Endothelial cell of umbilical vein (primary cell): ENCODE data around the gene SLC22A7. TPM values are rescaled to one million over a fixed set of nuclear protein-coding genes. Genes with fewer than 3 reads are reported as not detected.

Experiments
- BruUV-seq: library from RNA; stranded (reverse); fragments of 400-500 nt; replicated peaks from 2 replicates; lab custom pipeline; 2021; lab: Mats Ljungman, UMichigan
- CTCF ChIA-PET: fragments of 300-600, 350-600 bp; sonication (Branson Sonifier 250); formaldehyde crosslinking; loops from one replicate; lab custom pipeline; 2021; ENCODE audit warnings: antibody characterized with exemption, inconsistent platforms; lab: Charles Lee
- POLR2A ChIA-PET: fragments of 300-600, 350-600 bp; sonication (Branson Sonifier 250); formaldehyde crosslinking; loops from one replicate; lab custom pipeline; 2021; ENCODE audit warnings: antibody characterized with exemption, inconsistent platforms; lab: Charles Lee
- DNase-seq: peaks from one replicate; pipeline ENCODE4 v3.0.0-alpha.2; 2011; ENCODE audit warnings: low read depth, low spot score
- FAIRE-seq: peaks from 2 replicates; lab custom pipeline; 2011; peaks lifted over from hg19 to GRCh38; lab: Jason Lieb, UNC
- H2AFZ ChIP-seq: 2 replicates; pipeline ENCODE4 v1.6.0; 2012; ENCODE audit warnings: low read depth, low read length, control low read depth, inconsistent platforms
- H3K27ac ChIP-seq: 2 replicates; pipeline ENCODE4 v1.5.1; 2011; ENCODE audit warnings: low read depth, mild to moderate bottlenecking, control low read depth, low read length, moderate library complexity; ENCODE audit not compliant: insufficient read depth
- H3K27me3 ChIP-seq, 2 experiments: 2 replicates each; pipeline versions ENCODE4 v1.6.0 to v1.6.1; 2011; ENCODE audit warnings: low read length in 2 of 2, mixed read lengths in 1 of 2; ENCODE audit not compliant: control insufficient read depth in 2 of 2, insufficient read depth in 2 of 2
- H3K36me3 ChIP-seq, 2 experiments: 2 replicates in 1 of 2; 3 replicates in 1 of 2; pipeline ENCODE4 v1.5.1; 2011; ENCODE audit warnings: low read length in 2 of 2, mild to moderate bottlenecking in 1 of 2, moderate library complexity in 1 of 2; ENCODE audit not compliant: control insufficient read depth in 2 of 2, insufficient read depth in 2 of 2; ENCODE audit errors: extremely low read depth in 1 of 2
- H3K4me1 ChIP-seq: 3 replicates; pipeline ENCODE4 v1.5.1; 2011; ENCODE audit warnings: mild to moderate bottlenecking, low read length; ENCODE audit not compliant: control insufficient read depth, insufficient read depth; ENCODE audit errors: extremely low read depth
- H3K4me2 ChIP-seq: 2 replicates; pipeline ENCODE4 v1.6.1; 2011; ENCODE audit warnings: low read length, control low read depth, mixed read lengths; ENCODE audit not compliant: insufficient read depth
- H3K4me3 ChIP-seq, 3 experiments: fragments of 200-600 bp in 1 of 3; sonication (generic), shearing (Covaris generic) in 1 of 3; replicated peaks in 1 of 3; 2 replicates each; pipeline ENCODE4 v1.5.1; 2011 to 2016; ENCODE audit warnings: control low read depth in 3 of 3, low read length in 3 of 3, mild to moderate bottlenecking in 2 of 3, inconsistent platforms in 1 of 3, low read depth in 1 of 3, moderate library complexity in 1 of 3; ENCODE audit not compliant: insufficient read depth in 1 of 3
- H3K79me2 ChIP-seq: 2 replicates; pipeline ENCODE4 v1.6.0; 2012; ENCODE audit warnings: low read length, inconsistent platforms; ENCODE audit not compliant: control insufficient read depth, insufficient read depth
- H3K9ac ChIP-seq: replicated peaks from 2 replicates; pipeline ENCODE3; 2011; ENCODE audit warnings: low read length, control low read depth; ENCODE audit not compliant: insufficient read depth; ENCODE audit errors: extremely low read depth
- H3K9me1 ChIP-seq: replicated peaks from 3 replicates; pipeline ENCODE4 v1.6.0; 2011; ENCODE audit warnings: mild to moderate bottlenecking, low read length; ENCODE audit not compliant: control insufficient read depth, insufficient read depth; ENCODE audit errors: extremely low read depth
- H3K9me3 ChIP-seq: replicated peaks from 2 replicates; pipeline ENCODE4 v1.5.1; 2012; ENCODE audit warnings: low read length, inconsistent platforms; ENCODE audit not compliant: control insufficient read depth, insufficient read depth
- H4K20me1 ChIP-seq: replicated peaks from 2 replicates; pipeline ENCODE3; 2011; ENCODE audit warnings: mild to moderate bottlenecking, low read length; ENCODE audit not compliant: control insufficient read depth, insufficient read depth; ENCODE audit errors: extremely low read depth
- EZH2 ChIP-seq: IDR thresholded peaks from 2 replicates; pipeline ENCODE4 v1.6.1; 2012; ENCODE audit warnings: borderline replicate concordance, low read depth, mild to moderate bottlenecking, moderate library complexity, low read length, inconsistent platforms; ENCODE audit not compliant: severe bottlenecking
- FOS ChIP-seq: IDR thresholded peaks from 2 replicates; pipeline ENCODE4 v1.6.1; 2011; ENCODE audit warnings: mild to moderate bottlenecking, low read length, moderate library complexity, borderline replicate concordance; ENCODE audit not compliant: insufficient read depth
- GATA2 ChIP-seq: IDR thresholded peaks from 2 replicates; pipeline ENCODE4 v1.7.0; 2011; ENCODE audit warnings: low read depth, mild to moderate bottlenecking, moderate library complexity, mixed read lengths, low read length; ENCODE audit not compliant: insufficient read length, insufficient read depth
- JUN ChIP-seq: IDR thresholded peaks from 2 replicates; pipeline ENCODE4 v1.6.1; 2011; ENCODE audit warnings: borderline replicate concordance, low read depth; ENCODE audit not compliant: insufficient read length, insufficient read depth
- MYC ChIP-seq: IDR thresholded peaks from one replicate; pipeline ENCODE4 v1.6.1; 2011; ENCODE audit warnings: mild to moderate bottlenecking, low read depth, low read length
- POLR2A ChIP-seq: IDR thresholded peaks from 2 replicates; pipeline ENCODE4 v1.6.1; 2012; ENCODE audit warnings: low read depth, mild to moderate bottlenecking, control low read depth, low read length
- POLR2AphosphoS5 ChIP-seq: IDR thresholded peaks from 2 replicates; pipeline ENCODE4 v1.6.1; 2012; ENCODE audit warnings: low read depth, mild to moderate bottlenecking, control low read depth, low read length, moderate library complexity; ENCODE audit not compliant: insufficient read depth
- dilution Hi-C: fragments of 300-500 bp; cut with MboI; formaldehyde crosslinking; loops from one replicate; pipeline ENCODE4 v1.15.0; 2019; ENCODE audit warnings: low sequenced_read_pairs; ENCODE audit not compliant: extremely low pct_ligation_motif_present
- intact Hi-C: fragments of 100-400 bp; cut with micrococcal nuclease; formaldehyde crosslinking; loops from one replicate; pipeline ENCODE4 v1.10.0; 2022
- polyA plus RNA-seq, 4 experiments: library from polyadenylated mRNA; depleted of rRNA in 3 of 4; stranded (reverse) in 3 of 4; unstranded in 1 of 4; fragments of >200 nt; gene quantifications; 2 replicates each; pipeline versions ENCODE4 v1.2.1 to v1.2.3, GENCODE V29; 2011 to 2012; ENCODE audit warnings: missing spikeins in 1 of 4
- total RNA-seq: library from RNA; stranded (reverse); gene quantifications from 2 replicates; pipeline ENCODE4 v1.2.3, GENCODE V29; 2021
- TF ChIP-seq, protein P1 (sequence below), 2 donors: IDR thresholded peaks; 1 replicate in 1 of 2; 2 replicates in 1 of 2; pipeline ENCODE4 v1.5.1; 2011; ENCODE audit warnings: low read length in 2 of 2, mild to moderate bottlenecking in 2 of 2, moderate library complexity in 2 of 2, control low read depth in 1 of 2, inconsistent platforms in 1 of 2, low read depth in 1 of 2; ENCODE audit not compliant: insufficient read depth in 1 of 2; ENCODE audit errors: extremely low read depth in 1 of 2
- TF ChIP-seq, protein P2 (sequence below): IDR thresholded peaks from 2 replicates; pipeline ENCODE4 v1.6.1; 2011; ENCODE audit not compliant: insufficient read depth, insufficient read length

The SLC22A7 gene
- total and polyA plus RNA-seq, 2 donors (not counting 3 experiments of a cell fraction or from before 2014, with no cell fraction given): not detected

DNA sequence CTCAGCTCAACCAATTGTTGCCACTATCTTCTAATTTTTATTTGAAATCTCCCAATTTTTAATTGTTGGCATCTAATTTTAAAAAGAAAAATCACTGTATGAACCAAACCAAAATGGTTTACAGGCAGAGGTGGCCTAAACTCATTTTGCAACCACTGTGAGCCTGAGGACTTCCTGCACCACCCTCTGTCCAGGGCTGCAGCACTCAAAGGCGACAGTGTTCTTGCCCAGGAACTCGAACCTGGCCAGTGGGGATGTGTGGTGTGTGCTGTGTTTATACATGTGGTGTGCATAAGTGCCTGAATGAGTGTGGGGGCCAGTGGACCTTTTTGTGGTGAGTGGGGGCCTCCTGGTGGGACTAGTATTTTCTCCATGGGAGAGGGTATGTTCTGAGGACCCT lies 24.4 kb upstream of the SLC22A7 start:
- dilution Hi-C loops: no loop called here
- Histone ChIP-seq H3K9me1 (no peaks in the 10 kb centered on the region), H3K9ac (no peak overlapping the region), H3K4me3 (no peak overlapping the region), H2AFZ (no peak overlapping the region), H3K4me1 (no peaks in the 10 kb centered on the region), H3K79me2 (no peaks in the 10 kb centered on the region), H4K20me1 (no peaks in the 10 kb centered on the region), H3K27ac (no peak overlapping the region), H3K27me3 (peaks cover 57 to 66% of the 10 kb centered on the region in 2 experiments), H3K4me2 (no peak overlapping the region), H3K36me3 (no peaks in the 10 kb centered on the region), H3K9me3 (no peaks in the 10 kb centered on the region)
- DNase-seq: no peak
- POLR2A ChIA-PET: no interaction called here
- no peak for FAIRE-seq
- intact Hi-C loops: no loop called here
- TF ChIP-seq POLR2AphosphoS5: no peak
- TF ChIP-seq, protein P1, sequence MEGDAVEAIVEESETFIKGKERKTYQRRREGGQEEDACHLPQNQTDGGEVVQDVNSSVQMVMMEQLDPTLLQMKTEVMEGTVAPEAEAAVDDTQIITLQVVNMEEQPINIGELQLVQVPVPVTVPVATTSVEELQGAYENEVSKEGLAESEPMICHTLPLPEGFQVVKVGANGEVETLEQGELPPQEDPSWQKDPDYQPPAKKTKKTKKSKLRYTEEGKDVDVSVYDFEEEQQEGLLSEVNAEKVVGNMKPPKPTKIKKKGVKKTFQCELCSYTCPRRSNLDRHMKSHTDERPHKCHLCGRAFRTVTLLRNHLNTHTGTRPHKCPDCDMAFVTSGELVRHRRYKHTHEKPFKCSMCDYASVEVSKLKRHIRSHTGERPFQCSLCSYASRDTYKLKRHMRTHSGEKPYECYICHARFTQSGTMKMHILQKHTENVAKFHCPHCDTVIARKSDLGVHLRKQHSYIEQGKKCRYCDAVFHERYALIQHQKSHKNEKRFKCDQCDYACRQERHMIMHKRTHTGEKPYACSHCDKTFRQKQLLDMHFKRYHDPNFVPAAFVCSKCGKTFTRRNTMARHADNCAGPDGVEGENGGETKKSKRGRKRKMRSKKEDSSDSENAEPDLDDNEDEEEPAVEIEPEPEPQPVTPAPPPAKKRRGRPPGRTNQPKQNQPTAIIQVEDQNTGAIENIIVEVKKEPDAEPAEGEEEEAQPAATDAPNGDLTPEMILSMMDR (IDR thresholded peaks at IDR 0.05; ENCODE audit: extremely low read depth in 1 of 2, insufficient read depth in 1 of 2, low read depth in 1 of 2, low read length in 2 of 2): no peak
- BruUV-seq: no TSS peak
- CTCF ChIA-PET: interaction anchor here (1.3 kb wide), 1 partner anchor 10 kb away, joined by 8 read pairs; no protein-coding TSS in a partner anchor

DNA sequence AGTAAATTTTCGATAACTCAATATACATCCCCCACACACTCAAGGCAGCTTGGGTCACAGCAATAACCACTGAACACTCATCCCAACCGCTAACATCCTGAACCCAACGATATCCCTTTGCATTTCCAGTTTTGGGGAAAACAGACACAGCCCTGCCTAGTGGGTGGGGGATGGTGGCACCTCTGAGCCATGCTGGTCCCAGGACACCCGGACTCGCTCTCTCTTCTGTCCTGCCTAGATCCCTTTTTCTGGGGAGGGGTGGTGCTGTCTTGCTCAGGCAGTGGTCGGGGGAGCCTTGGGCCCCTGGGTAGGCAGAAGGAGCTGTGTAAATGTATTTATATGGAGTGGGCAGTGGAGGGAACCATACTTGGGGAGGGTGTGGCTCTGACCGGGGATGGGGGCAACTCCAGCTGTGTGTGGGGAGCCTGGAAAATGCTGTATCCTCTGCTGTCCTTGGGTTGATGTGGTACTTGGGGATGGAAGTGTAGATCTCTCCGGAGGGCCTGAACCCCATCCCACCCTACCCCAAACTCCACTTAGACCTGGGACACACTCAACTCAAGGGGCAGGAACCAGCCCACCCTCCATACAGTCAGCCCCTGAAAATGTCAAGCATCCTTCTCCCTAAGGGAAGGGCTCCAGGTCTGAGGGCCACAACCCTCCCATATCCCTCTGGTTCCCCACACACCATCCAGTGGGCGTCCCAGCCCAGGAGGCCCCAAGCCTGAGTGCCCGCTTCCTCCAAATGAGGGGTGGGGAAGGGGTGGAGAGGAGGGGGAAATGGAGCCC lies 23.7 kb upstream of the SLC22A7 start:
- Histone ChIP-seq H3K27ac (no peak overlapping the region), H3K79me2 (no peaks in the 10 kb centered on the region), H3K36me3 (no peaks in the 10 kb centered on the region), H3K9me3 (no peaks in the 10 kb centered on the region), H2AFZ (no peak overlapping the region), H3K9me1 (no peaks in the 10 kb centered on the region), H3K27me3 (peaks cover 54 to 67% of the 10 kb centered on the region in 2 experiments), H3K4me3 (no peak overlapping the region), H3K4me1 (no peaks in the 10 kb centered on the region), H4K20me1 (no peaks in the 10 kb centered on the region), H3K4me2 (no peak overlapping the region), H3K9ac (no peak overlapping the region)
- intact Hi-C loops (no loop called here), dilution Hi-C loops (no loop called here)
- DNase-seq (no peak), FAIRE-seq (no peak)
- TF ChIP-seq EZH2: no peak
- TF ChIP-seq FOS: no peak
- TF ChIP-seq POLR2AphosphoS5: no peak
- TF ChIP-seq, protein P2, sequence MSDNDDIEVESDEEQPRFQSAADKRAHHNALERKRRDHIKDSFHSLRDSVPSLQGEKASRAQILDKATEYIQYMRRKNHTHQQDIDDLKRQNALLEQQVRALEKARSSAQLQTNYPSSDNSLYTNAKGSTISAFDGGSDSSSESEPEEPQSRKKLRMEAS: no peak
- no peak for TF ChIP-seq MYC
- no peak for TF ChIP-seq GATA2
- TF ChIP-seq JUN: no peak
- no peak for TF ChIP-seq POLR2A
- no TSS peak for BruUV-seq
- ChIA-PET POLR2A (no interaction called here), CTCF (no interaction called here)
